NCI-H526 (cell line): ENCODE measurements around the gene TMPRSS11E.
"Not testable (repeated sequence)": the region's sequence is repeated elsewhere in the genome, so short reads cannot be mapped to it uniquely, and the experiment has no call there.

Source experiments
- DNase-seq, 2 experiments: peaks; one replicate each; lab custom pipeline; 2025; lab: John Stamatoyannopoulos, UW

The TMPRSS11E gene

GRCh38 chr4:68462691-68463090 is 15.4 kb downstream of the TMPRSS11E start:
- no peak for DNase-seq

DNA sequence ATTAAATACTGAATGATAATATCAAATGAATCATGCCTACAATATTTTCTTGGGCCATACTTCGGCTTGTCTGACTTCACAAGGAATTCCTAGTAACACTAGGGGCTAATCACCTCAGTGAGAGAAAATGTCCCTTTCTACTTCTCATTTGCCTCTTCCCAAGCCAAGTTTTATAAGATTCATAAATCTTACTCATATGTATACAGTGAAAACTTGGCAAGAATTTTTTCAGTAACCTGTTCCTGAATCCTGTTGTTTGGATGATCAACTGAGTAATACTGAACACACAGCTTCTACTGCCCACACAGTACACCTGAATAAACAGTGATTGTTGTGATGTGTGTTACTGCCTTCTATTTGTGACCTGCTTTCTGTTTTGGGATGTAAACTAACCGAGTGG is 16.5 kb downstream of the TMPRSS11E start:
- DNase-seq: no peak

GRCh38 chr4:68465058-68465457 is 17.8 kb downstream of the TMPRSS11E start:
- DNase-seq: no peak

DNA sequence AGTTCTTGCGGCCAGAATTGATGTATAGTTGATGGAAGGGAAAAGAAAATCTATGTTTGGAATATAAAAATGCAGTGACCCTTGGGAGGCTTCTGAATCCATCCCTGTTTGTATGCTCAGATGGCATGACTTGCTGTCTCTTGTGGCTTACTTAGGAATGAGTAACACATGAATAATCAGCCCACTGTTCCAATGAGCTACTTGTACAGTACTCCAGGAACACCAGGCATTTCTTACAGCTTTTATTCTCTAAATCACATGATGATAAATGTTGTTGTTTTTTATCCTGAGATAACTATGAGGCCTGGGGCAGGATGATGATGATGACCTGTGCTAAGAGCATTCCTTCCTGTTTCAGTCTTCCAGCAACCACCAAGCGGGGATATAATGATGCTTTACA is 18.9 kb downstream of the TMPRSS11E start:
- no peak for DNase-seq

DNA sequence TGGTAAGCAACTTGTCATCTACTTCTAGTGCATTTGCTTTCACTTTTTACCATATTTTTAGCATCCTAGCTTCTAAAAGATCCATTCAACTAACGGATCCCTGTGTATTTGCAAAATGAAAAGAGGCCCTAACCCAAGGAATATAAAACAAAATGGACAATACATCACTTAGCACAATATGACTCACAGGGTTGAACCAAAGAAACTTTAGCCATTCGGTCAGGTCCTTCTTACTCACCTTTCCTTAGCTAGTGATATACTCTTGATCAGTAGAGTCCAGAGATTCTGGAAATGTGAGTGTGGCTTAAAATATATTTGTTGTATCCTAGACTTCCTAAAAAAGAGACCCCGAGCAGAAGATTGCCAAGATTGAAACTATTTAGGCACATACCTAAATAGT is 19.5 kb downstream of the TMPRSS11E start:
- DNase-seq: no peak

DNA sequence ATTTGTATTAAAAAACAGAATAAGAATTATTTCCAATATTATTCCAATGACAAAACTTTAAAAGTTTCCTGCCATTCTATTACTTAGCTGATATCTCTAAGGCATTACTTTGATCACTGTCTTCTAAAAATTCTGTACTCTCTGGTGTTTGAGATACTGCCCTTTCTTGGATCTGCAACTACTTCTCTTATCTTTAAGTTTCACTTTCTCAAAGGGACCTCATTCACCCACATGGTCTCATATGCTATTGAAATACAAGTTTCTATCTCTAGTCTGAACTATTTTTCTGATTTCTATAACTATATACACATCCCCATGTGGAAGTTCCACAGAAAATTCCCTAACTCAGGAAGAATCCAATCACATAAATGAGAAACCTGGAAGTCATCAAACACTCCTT is 22.2 kb downstream of the TMPRSS11E start:
- no peak for DNase-seq

DNA sequence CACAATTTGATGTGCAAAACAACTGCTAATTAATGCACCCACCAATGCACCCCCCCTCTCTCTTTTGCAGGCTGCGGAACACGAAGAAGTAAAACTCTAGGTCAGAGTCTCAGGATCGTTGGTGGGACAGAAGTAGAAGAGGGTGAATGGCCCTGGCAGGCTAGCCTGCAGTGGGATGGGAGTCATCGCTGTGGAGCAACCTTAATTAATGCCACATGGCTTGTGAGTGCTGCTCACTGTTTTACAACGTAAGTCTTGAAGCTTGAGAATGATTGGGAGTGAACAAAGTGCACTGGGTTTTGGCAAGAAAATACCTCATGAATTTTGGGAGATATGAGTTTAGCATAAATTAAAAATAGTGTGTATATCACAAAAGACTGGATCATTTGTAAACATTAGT is 28.9 kb downstream of the TMPRSS11E start:
- DNase-seq: no peak

GRCh38 chr4:68489338-68489737 is 42.1 kb downstream of the TMPRSS11E start:
- no peak for DNase-seq

GRCh38 chr4:68490826-68491457 is 43.7 kb downstream of the TMPRSS11E start:
- DNase-seq: no peak

DNA sequence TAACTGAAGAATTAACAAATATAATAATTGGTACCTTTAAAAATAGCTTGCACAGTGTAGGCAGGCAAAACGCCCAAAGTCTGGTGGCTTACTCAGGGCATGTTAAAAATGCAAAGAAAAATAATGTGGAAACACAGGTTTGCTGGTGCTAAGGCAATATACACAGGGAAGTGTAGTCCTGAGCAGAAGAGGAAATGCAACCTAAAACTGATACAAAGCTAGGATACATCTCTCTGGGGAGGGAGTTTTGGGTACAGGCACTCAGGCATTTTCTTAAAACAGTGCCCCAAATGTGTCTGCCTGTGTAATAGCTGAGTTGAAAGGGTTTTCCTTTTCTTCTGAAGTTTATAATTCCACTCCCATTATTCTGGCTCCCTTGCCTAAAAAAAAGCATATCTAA is 47.4 kb downstream of the TMPRSS11E start:
- DNase-seq: no peak

- DNase-seq: peak; percentile 46 to 70
Measured at GRCh38 chr4:68498413-68499007, 51.2 kb downstream of the TMPRSS11E start.

DNA sequence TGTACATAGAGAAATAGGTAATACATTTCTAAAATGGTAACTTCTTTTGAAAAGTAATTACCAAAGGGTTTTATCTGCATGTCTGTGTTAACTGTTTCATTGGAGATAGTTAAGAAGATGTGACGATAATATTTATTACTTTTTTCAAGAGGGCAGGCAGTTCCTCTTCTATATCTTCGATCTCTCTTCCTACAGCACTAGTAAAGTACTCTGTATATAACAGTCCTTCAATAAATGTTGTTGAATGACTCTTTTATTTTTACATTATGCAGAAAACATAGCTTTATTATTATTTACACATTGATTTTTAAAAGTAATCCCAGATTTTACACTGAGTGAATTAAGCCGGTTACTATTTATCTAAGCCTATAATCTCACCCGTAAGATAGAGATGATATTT is 51.8 kb downstream of the TMPRSS11E start:
- no peak for DNase-seq

DNA sequence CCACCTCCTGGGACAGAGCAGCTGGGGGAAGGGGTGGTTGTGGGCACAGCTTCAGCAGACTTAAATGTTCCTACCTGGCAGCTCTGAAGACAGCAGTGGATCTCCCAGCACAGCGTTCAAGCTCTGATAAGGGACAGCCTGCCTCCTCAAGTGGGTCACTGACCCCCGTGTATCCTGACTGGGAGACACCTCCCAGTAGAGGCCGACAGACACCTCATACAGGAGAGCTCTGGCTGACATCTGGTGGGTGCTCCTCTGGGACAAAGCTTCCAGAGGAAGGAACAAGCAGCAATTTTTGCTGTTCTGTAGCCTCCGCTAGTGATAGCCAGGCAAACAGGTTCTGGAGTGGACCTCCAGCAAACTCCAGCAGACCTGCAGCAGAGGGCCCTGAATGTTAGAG is 56.2 kb downstream of the TMPRSS11E start:
- DNase-seq: not testable (repeated sequence)

DNA sequence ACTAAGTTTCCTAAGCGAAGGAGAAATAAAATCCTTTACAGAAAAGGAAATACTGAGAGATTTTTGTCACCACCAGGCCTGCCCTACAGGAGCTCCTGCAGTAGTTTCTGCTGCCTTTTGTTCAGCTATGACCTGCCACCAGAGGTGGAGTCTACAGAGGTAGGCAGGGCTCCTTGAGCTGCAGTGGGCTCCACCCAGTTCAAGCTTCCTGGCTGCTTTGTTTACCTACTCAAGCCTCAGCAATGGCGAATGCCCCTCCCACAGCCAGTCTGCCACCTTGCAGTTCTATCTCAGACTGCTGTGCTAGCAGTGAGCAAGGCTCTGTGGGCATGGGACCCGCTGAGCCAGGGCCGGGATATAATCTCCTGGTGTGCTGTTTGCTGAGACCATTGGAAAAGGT is 57.6 kb downstream of the TMPRSS11E start:
- DNase-seq: not testable (repeated sequence)

DNA sequence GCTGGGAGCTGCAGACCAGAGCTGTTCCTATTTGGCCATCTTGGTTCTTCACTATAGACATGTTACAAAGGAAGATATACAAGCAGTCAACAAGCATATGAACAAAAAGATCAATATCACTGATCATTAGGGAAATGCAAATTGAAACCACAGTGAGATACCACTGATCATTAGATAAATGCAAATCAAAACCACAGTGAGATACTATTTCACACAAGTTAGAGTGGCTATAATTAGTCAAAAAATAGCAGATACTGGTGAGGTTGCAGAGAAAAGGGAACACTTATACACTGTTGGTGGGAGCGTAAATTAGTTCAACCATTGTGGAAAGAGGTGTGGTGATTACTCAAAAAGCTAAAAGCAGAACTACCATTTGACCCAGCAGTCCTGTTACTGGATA is 58.2 kb downstream of the TMPRSS11E start:
- DNase-seq: not testable (repeated sequence)

DNA sequence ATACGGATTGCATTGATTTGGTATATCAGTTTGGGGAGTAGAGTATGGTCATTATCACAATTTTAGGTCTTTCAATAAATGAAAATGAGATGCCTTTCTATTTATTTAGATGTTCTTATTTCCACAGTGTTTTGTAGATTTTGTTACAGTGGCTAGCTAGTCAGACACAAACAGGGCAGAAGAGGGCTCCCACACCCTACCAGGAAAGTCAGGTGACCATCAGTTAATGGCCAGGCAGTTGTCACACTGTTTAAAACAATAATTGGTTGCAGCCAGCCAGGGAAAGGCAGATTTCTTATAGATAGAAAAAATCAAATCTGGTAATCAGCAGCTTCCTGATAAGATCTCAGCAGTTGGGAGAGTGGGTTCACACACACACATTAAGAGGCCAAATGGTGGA is 71.6 kb downstream of the TMPRSS11E start:
- DNase-seq: no peak

DNA sequence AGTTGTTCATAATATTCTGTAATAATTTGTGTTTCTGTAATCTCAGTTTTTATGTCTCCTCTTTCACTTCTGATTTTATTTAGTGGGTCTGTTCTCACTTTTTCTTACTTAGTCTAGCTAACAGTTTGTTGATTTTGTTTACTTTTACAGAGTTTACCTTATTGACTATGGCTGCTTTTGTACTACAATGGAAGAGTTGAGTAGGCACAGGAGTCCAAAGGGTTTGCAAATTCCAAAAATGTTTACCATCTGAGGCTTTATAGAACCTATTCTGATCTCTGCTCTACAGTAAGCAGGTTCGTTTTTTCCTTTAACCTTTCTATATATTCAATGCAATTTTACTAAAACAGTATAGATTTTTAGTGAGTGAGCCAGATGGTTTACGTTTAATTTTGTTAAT is 73.7 kb downstream of the TMPRSS11E start:
- no peak for DNase-seq

DNA sequence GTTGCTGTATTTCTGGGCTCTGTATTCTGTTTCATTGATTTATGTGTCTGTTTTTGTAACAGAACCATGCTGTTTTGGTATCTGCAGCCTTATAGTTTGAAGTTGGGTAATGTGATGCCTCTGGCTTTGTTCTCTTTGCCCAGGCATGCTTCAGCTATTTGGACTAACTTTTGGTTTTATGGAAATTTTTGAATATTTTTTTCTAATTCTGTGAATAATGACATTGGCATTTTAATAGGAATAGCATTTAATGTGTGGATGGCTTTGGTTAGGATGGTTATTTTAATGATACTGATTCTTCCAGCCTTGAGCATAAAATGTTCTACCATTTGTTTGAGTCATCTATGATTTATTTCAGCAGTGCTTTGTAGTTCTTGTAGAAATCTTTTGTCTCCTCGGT is 75.0 kb downstream of the TMPRSS11E start:
- not testable (repeated sequence) for DNase-seq

GRCh38 chr4:68535974-68536373 is 88.7 kb downstream of the TMPRSS11E start:
- no peak for DNase-seq

DNA sequence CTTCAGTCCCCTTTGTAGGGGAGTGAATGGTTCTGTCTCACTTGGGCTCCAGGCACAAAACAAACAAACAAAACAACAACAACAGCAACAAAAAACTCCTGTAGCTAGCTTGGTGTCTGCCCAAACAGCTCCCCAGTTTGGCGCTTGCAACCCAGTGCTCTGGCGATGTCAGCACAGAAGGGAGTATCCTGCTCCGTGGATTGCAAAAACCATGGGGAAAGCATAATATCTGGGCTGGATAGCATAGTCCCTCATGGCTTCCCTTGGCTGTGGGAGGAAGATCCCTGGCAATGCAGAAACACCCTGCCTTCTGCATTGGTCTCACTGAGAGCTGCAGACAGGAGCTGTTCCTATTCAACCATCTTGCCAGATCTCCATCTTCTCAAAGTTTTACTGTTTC is 89.1 kb downstream of the TMPRSS11E start:
- DNase-seq: no peak

- DNase-seq: not testable (repeated sequence)
Measured at GRCh38 chr4:68542742-68543141, 95.5 kb downstream of the TMPRSS11E start.
